Spleen (tissue), 7 donors: Measurements from ENCODE around the gene LNX2.

Experiments
- CTCF ChIP-seq, 11 experiments: fragments of 200-600 bp in 7 of 11; fragments of 450-650 bp in 4 of 11; sonication (generic) in 4 of 11; IDR thresholded peaks in 8 of 11; conservative IDR thresholded peaks in 3 of 11; 1 replicate in 7 of 11; 2 replicates in 4 of 11; pipeline versions ENCODE4 v1.4.0 to v1.8.0; 2016 to 2021; ENCODE audit warnings: antibody characterized with exemption in 11 of 11, inconsistent platforms in 4 of 11, mild to moderate bottlenecking in 1 of 11
- POLR2AphosphoS5 ChIP-seq, 3 donors: sonication (generic); formaldehyde crosslinking; IDR thresholded peaks; one replicate each; pipeline ENCODE4 v1.5.1; 2017; ENCODE audit warnings: antibody characterized with exemption in 3 of 3
- donor health status: DM: no; HTN: no; CAD: no; lungs with moderate emphysema.
- donor health status: DM: no; HTN: no; CAD: no.
- donor health status: DM: no; HTN: no; CAD: no.

- TF ChIP-seq CTCF (IDR thresholded peaks at IDR 0.05 in 8 of 11, conservative IDR thresholded peaks at IDR 0.05 in 3 of 11): no peak
- no peak for TF ChIP-seq POLR2AphosphoS5 (IDR thresholded peaks at IDR 0.05)
These were observed 1.1 kb downstream of the LNX2 start for GRCh38 chr13:27619093-27619727.
